Measurements from ENCODE around the gene CKAP4. TPM values are rescaled to one million over a fixed set of nuclear protein-coding genes. Genes with fewer than 3 reads are reported as not detected.

The CKAP4 gene
- total and polyA plus RNA-seq, 2 of the 13 experiments (the other 11 are each of a cell fraction or from before 2014, with no cell fraction given) = 39.2 to 70.2 TPM

GRCh38 chr12:106195621-106196027 is 52.2 kb downstream of the CKAP4 start (continued):
- TF ChIP-seq ZNF512 (CRISPR knock-in tag; IDR thresholded peaks at IDR 0.05) (no peak), ZNF615 (CRISPR knock-in tag; IDR thresholded peaks at IDR 0.05; ENCODE audit: borderline replicate concordance) (no peak), ZNF790 (CRISPR knock-in tag; IDR thresholded peaks at IDR 0.05; ENCODE audit: borderline replicate concordance) (no peak), ZFP36L2 (CRISPR knock-in tag; IDR thresholded peaks at IDR 0.05) (no peak), EZH2 (conservative IDR thresholded peaks at IDR 0.05; ENCODE audit: low read depth, low read length) (no peak), KDM3A (CRISPR knock-in tag; IDR thresholded peaks at IDR 0.05; ENCODE audit: low read depth) (no peak), ZNF280D (CRISPR knock-in tag; IDR thresholded peaks at IDR 0.05) (no peak), IKZF5 (CRISPR knock-in tag; IDR thresholded peaks at IDR 0.05) (no peak), TBX3 (IDR thresholded peaks at IDR 0.05; ENCODE audit: borderline replicate concordance) (no peak), CENPT (CRISPR knock-in tag; IDR thresholded peaks at IDR 0.05; ENCODE audit: low read depth) (no peak), E2F2 (CRISPR knock-in tag; IDR thresholded peaks at IDR 0.05; ENCODE audit: borderline replicate concordance) (no peak), GABPA (IDR thresholded peaks at IDR 0.05; ENCODE audit: low read depth, low read length) (no peak), GABPA (CRISPR knock-in tag; IDR thresholded peaks at IDR 0.05; ENCODE audit: low read depth) (no peak), LRRFIP1 (CRISPR knock-in tag; conservative IDR thresholded peaks at IDR 0.05) (no peak), MED1 (CRISPR knock-in tag; IDR thresholded peaks at IDR 0.05) (peak; percentile 63), SALL1 (CRISPR knock-in tag; IDR thresholded peaks at IDR 0.05) (peak; percentile 91), IKZF1 (IDR thresholded peaks at IDR 0.05) (no peak), ZNF180 (CRISPR knock-in tag; IDR thresholded peaks at IDR 0.05; ENCODE audit: borderline replicate concordance, low read depth) (no peak)

Measured in HepG2 (cell line).